Mesothelial cell of epicardium (in vitro differentiated cells): ENCODE measurements around the gene CLTC. TPM values are rescaled to one million over a fixed set of nuclear protein-coding genes. Genes with fewer than 3 reads are reported as not detected.

Source experiments
- DNase-seq, 2 experiments: peaks; one replicate each; pipeline ENCODE4 v3.0.0; 2021; ENCODE audit warnings: low spot score in 2 of 2; ENCODE audit not compliant: unreplicated experiment in 2 of 2
- H3K27ac Mint-ChIP-seq: 2 replicates; pipeline ENCODE4 v1.8.0; 2021; ENCODE audit warnings: mixed read lengths
- H3K27me3 Mint-ChIP-seq: 2 replicates; pipeline ENCODE4 v1.8.0; 2021; ENCODE audit warnings: low read depth, mixed read lengths
- H3K36me3 Mint-ChIP-seq: 2 replicates; pipeline ENCODE4 v1.8.0; 2021; ENCODE audit warnings: mixed read lengths
- H3K4me1 Mint-ChIP-seq: 2 replicates; pipeline ENCODE4 v1.8.0; 2021; ENCODE audit warnings: mixed read lengths
- H3K4me3 Mint-ChIP-seq: 2 replicates; pipeline ENCODE4 v1.8.0; 2021; ENCODE audit warnings: mild to moderate bottlenecking, moderate library complexity, mixed read lengths
- H3K9me3 Mint-ChIP-seq: 2 replicates; pipeline ENCODE4 v1.8.0; 2021; ENCODE audit warnings: mixed read lengths
- total RNA-seq: library from RNA; stranded (reverse); gene quantifications from 3 replicates; pipeline ENCODE4 v1.2.1, GENCODE V29; 2021
- TF ChIP-seq, protein P1 (sequence below): fragments of 200-600 bp; sonication (generic); IDR thresholded peaks from one replicate; pipeline ENCODE4 v1.5.0; 2021; ENCODE audit warnings: antibody characterized with exemption; ENCODE audit not compliant: unreplicated experiment

The CLTC gene
- total RNA-seq, 1 donor from 2014 or later: 201 TPM

DNA sequence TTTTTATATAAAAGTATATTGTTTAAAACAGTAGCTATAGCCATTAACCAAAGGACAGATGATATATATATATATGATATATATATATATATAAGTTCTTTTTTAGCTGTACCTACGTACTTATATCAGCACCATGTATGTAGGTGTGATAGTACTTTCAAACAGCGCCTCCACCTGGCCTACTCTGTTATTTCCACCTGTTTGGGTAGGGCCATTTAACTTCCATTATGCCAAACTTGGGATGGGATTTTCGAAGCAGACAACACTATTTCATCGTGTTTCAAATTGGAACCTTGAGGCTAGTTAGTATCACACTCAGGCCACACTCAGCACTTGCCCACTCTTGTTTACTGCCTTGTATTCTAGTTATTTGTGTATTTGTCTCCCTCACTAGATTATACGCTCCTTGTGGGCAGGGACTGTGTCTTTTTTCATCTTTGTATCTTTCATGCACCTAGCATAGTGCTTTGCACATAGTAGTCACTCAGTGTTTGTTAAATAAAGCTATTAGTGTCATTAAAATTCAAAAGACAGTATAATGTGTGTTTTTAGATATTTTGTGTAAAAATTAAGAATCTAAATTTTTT is 11.8 kb upstream of the CLTC start:
- Mint-ChIP-seq H3K36me3 (peaks cover 30% of the 10 kb centered on the region), H3K27ac (no peak overlapping the region), H3K4me3 (no peak overlapping the region), H3K4me1 (no peaks in the 10 kb centered on the region), H3K27me3 (no peaks in the 10 kb centered on the region), H3K9me3 (no peaks in the 10 kb centered on the region)
- TF ChIP-seq, protein P1, sequence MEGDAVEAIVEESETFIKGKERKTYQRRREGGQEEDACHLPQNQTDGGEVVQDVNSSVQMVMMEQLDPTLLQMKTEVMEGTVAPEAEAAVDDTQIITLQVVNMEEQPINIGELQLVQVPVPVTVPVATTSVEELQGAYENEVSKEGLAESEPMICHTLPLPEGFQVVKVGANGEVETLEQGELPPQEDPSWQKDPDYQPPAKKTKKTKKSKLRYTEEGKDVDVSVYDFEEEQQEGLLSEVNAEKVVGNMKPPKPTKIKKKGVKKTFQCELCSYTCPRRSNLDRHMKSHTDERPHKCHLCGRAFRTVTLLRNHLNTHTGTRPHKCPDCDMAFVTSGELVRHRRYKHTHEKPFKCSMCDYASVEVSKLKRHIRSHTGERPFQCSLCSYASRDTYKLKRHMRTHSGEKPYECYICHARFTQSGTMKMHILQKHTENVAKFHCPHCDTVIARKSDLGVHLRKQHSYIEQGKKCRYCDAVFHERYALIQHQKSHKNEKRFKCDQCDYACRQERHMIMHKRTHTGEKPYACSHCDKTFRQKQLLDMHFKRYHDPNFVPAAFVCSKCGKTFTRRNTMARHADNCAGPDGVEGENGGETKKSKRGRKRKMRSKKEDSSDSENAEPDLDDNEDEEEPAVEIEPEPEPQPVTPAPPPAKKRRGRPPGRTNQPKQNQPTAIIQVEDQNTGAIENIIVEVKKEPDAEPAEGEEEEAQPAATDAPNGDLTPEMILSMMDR: peak; percentile 46
- no peak for DNase-seq

DNA sequence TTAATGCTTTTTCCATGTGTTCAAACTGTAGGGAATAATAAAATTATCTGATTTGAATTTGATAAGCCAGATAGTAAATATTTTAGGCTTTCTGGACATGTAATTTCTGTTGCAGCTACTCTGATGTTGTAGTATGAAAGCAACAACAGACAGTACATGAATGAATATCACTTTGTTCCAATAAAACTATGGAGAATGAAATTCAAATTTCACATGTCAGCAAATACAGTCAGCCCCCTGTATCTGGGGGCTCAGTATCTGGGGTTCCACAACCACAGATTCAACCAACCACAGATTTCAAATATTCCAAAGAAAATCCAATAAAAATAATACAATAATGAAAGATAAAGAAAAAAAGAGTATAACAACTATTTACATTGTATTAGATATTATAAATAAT is 8.2 kb upstream of the CLTC start:
- TF ChIP-seq, protein P1: no peak
- Mint-ChIP-seq H3K4me1 (no peaks in the 10 kb centered on the region), H3K36me3 (peaks cover 25% of the 10 kb centered on the region), H3K4me3 (no peak overlapping the region), H3K27ac (no peak overlapping the region), H3K27me3 (no peaks in the 10 kb centered on the region), H3K9me3 (no peaks in the 10 kb centered on the region)
- DNase-seq: no peak

- Mint-ChIP-seq H3K4me3 (peak overlapping the region; percentile 21), H3K4me1 (peaks cover 25% of the 10 kb centered on the region), H3K27ac (peak overlapping the region; percentile 100), H3K36me3 (peaks cover 2% of the 10 kb centered on the region), H3K27me3 (no peaks in the 10 kb centered on the region), H3K9me3 (no peaks in the 10 kb centered on the region)
- TF ChIP-seq, protein P1: no peak
- DNase-seq: no peak
These were observed 3.3 kb upstream of the CLTC start for GRCh38 chr17:59616253-59616920.

DNA sequence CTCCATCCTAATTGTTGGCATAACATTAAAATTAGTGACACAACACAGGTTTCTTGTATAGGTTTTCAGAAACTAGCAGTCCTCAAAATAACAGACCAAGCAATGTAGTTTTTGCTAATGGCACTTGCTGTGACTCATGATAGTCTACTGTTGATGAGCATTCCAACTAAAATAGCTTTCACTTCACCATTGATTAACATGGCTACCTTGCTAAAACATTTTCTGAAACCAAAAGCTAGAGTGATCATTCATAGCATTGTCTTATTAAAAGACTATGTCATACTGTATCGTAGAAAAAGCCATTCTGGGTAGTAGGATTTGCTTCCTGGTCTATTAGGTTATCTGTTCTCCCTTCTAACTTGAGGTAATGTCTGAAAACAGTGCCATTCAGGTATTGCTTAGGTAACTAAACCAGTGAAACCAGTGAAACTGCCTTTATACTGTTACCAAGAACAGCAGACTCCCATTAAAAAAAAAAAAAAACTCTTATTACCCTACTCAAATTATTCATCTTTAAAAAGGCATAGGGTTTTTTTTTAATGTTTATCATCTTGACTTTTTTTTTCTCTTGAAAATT is 2.5 kb upstream of the CLTC start:
- Mint-ChIP-seq H3K36me3 (peaks cover 2% of the 10 kb centered on the region), H3K27me3 (no peaks in the 10 kb centered on the region), H3K9me3 (no peaks in the 10 kb centered on the region), H3K4me1 (peaks cover 33% of the 10 kb centered on the region), H3K4me3 (peak overlapping the region; percentile 94), H3K27ac (peak overlapping the region; percentile 100)
- no peak for DNase-seq
- TF ChIP-seq, protein P1: no peak

- no peaks in the 10 kb centered on the region for H3K27me3 Mint-ChIP-seq
These were observed 729 bp upstream of the CLTC start for GRCh38 chr17:59619035-59619297.

More at GRCh38 chr17:59619035-59619297, 729 bp upstream of the CLTC start:
- H3K27ac Mint-ChIP-seq: peak overlapping the region; percentile 100
- DNase-seq: no peak
- TF ChIP-seq, protein P1: no peak
- no peaks in the 10 kb centered on the region for H3K9me3 Mint-ChIP-seq
- H3K36me3 Mint-ChIP-seq: no peaks in the 10 kb centered on the region
- H3K4me3 Mint-ChIP-seq: peak overlapping the region; percentile 94
- H3K4me1 Mint-ChIP-seq: peaks cover 45% of the 10 kb centered on the region
